ENCODE data around the gene CIT. TPM values are rescaled to one million over a fixed set of nuclear protein-coding genes. Genes with fewer than 3 reads are reported as not detected.

Gene CIT
- total and polyA plus RNA-seq, 2 donors (not counting 1 experiment from before 2014, with no cell fraction given): 6.8 to 25.4 TPM

DNA sequence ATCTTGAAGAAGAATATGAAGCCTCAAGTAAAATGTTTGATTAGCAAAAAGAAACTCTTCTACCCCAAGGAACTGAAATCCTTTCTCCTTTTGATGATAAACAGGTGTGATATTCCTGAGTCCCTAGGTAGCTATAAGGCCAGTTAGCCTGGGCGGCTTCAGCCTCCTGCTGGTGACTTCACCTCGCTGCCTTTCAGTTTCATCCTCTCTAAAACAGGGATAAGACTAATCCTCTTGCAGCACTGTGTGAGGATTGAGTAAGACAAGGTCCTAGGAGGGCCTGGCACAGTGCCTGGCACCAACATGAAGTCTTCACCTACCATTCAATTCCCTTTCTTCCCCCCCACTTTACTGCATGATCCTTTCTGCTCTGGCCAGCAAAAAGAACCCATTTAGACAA is 42.1 kb downstream of the CIT start:
- H3K4me1 ChIP-seq (ENCODE audit: control insufficient read depth, extremely low read depth, insufficient read depth, low read length): no peaks in the 10 kb centered on the region
- TF ChIP-seq, protein P1, sequence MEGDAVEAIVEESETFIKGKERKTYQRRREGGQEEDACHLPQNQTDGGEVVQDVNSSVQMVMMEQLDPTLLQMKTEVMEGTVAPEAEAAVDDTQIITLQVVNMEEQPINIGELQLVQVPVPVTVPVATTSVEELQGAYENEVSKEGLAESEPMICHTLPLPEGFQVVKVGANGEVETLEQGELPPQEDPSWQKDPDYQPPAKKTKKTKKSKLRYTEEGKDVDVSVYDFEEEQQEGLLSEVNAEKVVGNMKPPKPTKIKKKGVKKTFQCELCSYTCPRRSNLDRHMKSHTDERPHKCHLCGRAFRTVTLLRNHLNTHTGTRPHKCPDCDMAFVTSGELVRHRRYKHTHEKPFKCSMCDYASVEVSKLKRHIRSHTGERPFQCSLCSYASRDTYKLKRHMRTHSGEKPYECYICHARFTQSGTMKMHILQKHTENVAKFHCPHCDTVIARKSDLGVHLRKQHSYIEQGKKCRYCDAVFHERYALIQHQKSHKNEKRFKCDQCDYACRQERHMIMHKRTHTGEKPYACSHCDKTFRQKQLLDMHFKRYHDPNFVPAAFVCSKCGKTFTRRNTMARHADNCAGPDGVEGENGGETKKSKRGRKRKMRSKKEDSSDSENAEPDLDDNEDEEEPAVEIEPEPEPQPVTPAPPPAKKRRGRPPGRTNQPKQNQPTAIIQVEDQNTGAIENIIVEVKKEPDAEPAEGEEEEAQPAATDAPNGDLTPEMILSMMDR (conservative IDR thresholded peaks at IDR 0.05 in 1 of 2, IDR thresholded peaks at IDR 0.05 in 1 of 2; ENCODE audit: low read depth in 1 of 2, low read length in 2 of 2): peak; percentile 8 to 26
- TF ChIP-seq EZH2 (IDR thresholded peaks at IDR 0.05; ENCODE audit: low read length, missing control alignments): no peak
- H4K20me1 ChIP-seq (ENCODE audit: control insufficient read depth, extremely low read depth, insufficient read depth, low read length): no peaks in the 10 kb centered on the region
- no peaks in the 10 kb centered on the region for H3K9me3 ChIP-seq (ENCODE audit: control insufficient read depth, insufficient read depth, low read depth, low read length)
- peaks cover 15% of the 10 kb centered on the region for H3K79me2 ChIP-seq (ENCODE audit: control insufficient read depth, insufficient read depth, low read length)
- DNase-seq (ENCODE audit: low read depth in 2 of 2): peak in 1 of 2 donors; percentile 19
- H2AFZ ChIP-seq (ENCODE audit: low read length): no peak overlapping the region
- H3K36me3 ChIP-seq (ENCODE audit: control insufficient read depth, insufficient read depth, low read length): peaks cover 1% of the 10 kb centered on the region
- no peak overlapping the region for H3K4me3 ChIP-seq (replicated peaks in 1 of 4; ENCODE audit: control extremely low read depth in 1 of 4, insufficient read depth in 1 of 4, low read depth in 3 of 4, low read length in 4 of 4)
- H3K27me3 ChIP-seq (ENCODE audit: control insufficient read depth, insufficient read depth, low read length): no peaks in the 10 kb centered on the region
- no peak overlapping the region for H3K4me2 ChIP-seq (ENCODE audit: extremely low read depth, insufficient read depth, low read length)
- no peak overlapping the region for H3K27ac ChIP-seq (ENCODE audit: insufficient read depth, low read length)
- H3K9ac ChIP-seq (ENCODE audit: insufficient read depth, low read length): no peak overlapping the region

DNA sequence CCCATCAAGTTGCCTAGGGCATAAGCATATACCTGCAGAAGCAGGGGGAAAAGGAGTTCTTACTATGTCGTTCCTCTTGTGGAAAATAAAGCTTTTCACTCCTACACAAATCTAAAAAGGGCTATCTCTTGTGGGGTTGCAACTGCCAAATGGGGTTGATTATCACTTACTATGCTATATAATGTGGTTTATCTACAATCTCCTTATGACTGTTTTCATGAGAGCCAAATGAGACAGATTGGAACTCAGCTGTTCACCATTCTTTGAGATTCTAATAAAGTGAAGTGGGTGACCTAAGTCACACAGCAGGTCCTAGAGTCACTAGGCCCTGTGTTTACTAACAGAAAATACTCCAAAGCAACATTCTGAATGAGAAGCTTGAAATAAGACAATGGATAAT is 47.7 kb downstream of the CIT start:
- Histone ChIP-seq H3K4me2 (ENCODE audit: extremely low read depth, insufficient read depth, low read length) (no peak overlapping the region), H3K27ac (ENCODE audit: insufficient read depth, low read length) (no peak overlapping the region), H3K9ac (ENCODE audit: insufficient read depth, low read length) (no peak overlapping the region), H3K9me3 (ENCODE audit: control insufficient read depth, insufficient read depth, low read depth, low read length) (no peaks in the 10 kb centered on the region), H3K4me3 (replicated peaks in 1 of 4; ENCODE audit: control extremely low read depth in 1 of 4, insufficient read depth in 1 of 4, low read depth in 3 of 4, low read length in 4 of 4) (no peak overlapping the region), H4K20me1 (ENCODE audit: control insufficient read depth, extremely low read depth, insufficient read depth, low read length) (no peaks in the 10 kb centered on the region), H3K27me3 (ENCODE audit: control insufficient read depth, insufficient read depth, low read length) (no peaks in the 10 kb centered on the region), H3K79me2 (ENCODE audit: control insufficient read depth, insufficient read depth, low read length) (no peaks in the 10 kb centered on the region), H2AFZ (ENCODE audit: low read length) (no peak overlapping the region), H3K4me1 (ENCODE audit: control insufficient read depth, extremely low read depth, insufficient read depth, low read length) (no peaks in the 10 kb centered on the region), H3K36me3 (ENCODE audit: control insufficient read depth, insufficient read depth, low read length) (no peaks in the 10 kb centered on the region)
- DNase-seq (ENCODE audit: low read depth in 2 of 2): no peak
- TF ChIP-seq, protein P1 (conservative IDR thresholded peaks at IDR 0.05 in 1 of 2, IDR thresholded peaks at IDR 0.05 in 1 of 2; ENCODE audit: low read depth in 1 of 2, low read length in 2 of 2): no peak
- TF ChIP-seq EZH2 (IDR thresholded peaks at IDR 0.05; ENCODE audit: low read length, missing control alignments): no peak

DNA sequence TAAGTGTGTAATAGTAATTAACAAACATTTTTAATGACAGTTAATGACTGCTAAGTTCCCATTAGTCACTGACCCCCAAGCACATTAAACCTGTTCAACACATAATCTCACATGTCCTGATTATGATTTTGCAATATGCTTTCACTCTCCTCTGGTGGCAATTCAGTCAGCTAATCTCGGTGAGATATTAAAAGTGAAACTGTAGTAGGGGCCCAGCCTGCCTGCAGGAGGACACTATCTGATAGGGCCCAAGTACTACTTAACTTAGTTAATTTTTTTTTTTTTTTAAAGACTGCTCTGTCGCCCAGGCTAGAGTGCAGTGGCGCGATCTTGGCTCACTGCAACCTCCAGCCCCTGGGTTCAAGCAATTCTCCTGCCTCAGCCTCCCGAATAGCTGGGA is 48.8 kb downstream of the CIT start:
- Histone ChIP-seq H3K79me2 (ENCODE audit: control insufficient read depth, insufficient read depth, low read length) (no peaks in the 10 kb centered on the region), H3K36me3 (ENCODE audit: control insufficient read depth, insufficient read depth, low read length) (no peaks in the 10 kb centered on the region)
- TF ChIP-seq EZH2 (IDR thresholded peaks at IDR 0.05; ENCODE audit: low read length, missing control alignments): no peak
- TF ChIP-seq, protein P1 (conservative IDR thresholded peaks at IDR 0.05 in 1 of 2, IDR thresholded peaks at IDR 0.05 in 1 of 2; ENCODE audit: low read depth in 1 of 2, low read length in 2 of 2): no peak

More for the DNA sequence above, 48.8 kb downstream of the CIT start:
- no peak for DNase-seq (ENCODE audit: low read depth in 2 of 2)
- no peak overlapping the region for H3K4me2 ChIP-seq (ENCODE audit: extremely low read depth, insufficient read depth, low read length)
- H3K27me3 ChIP-seq (ENCODE audit: control insufficient read depth, insufficient read depth, low read length): no peaks in the 10 kb centered on the region
- H3K27ac ChIP-seq (ENCODE audit: insufficient read depth, low read length): no peak overlapping the region
- H2AFZ ChIP-seq (ENCODE audit: low read length): no peak overlapping the region
- no peaks in the 10 kb centered on the region for H4K20me1 ChIP-seq (ENCODE audit: control insufficient read depth, extremely low read depth, insufficient read depth, low read length)
- no peaks in the 10 kb centered on the region for H3K4me1 ChIP-seq (ENCODE audit: control insufficient read depth, extremely low read depth, insufficient read depth, low read length)
- H3K4me3 ChIP-seq (replicated peaks in 1 of 4; ENCODE audit: control extremely low read depth in 1 of 4, insufficient read depth in 1 of 4, low read depth in 3 of 4, low read length in 4 of 4): no peak overlapping the region
- H3K9ac ChIP-seq (ENCODE audit: insufficient read depth, low read length): no peak overlapping the region
- H3K9me3 ChIP-seq (ENCODE audit: control insufficient read depth, insufficient read depth, low read depth, low read length): no peaks in the 10 kb centered on the region

All from fibroblast of lung (primary cell).